Measurements from ENCODE around the gene MAP6.

MAP6 gene

DNA sequence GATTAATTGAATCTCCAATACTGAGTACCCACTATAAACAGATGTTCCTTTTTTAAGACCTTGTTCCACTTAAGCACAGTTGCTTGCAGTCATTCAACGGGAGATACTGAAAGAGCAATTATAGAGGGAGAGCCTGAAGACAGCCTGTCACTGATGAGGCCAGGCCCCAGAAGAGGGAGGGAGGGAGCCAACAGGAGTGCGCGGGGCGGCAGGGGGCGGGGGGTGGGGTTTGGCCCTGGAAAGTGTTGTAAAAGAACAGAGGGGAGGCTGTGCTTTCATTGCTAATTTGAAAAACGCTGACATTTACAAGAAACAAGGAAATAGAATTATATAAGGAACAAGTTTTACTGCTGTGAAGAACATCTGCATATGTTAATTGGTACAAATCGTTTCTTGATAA lies 53.1 kb downstream of the MAP6 start:
- Histone ChIP-seq H3K36me3 (no peaks in the 10 kb centered on the region), H3K4me1 (ENCODE audit: control insufficient read depth in 1 of 2, insufficient read depth in 1 of 2, low read depth in 1 of 2, low read length in 1 of 2) (no peaks in the 10 kb centered on the region), H3K9me3 (no peaks in the 10 kb centered on the region), H3K27me3 (no peaks in the 10 kb centered on the region), H3K27ac (no peak overlapping the region), H3K4me3 (ENCODE audit: low read depth in 1 of 2, low read length in 1 of 2) (no peak overlapping the region)
- TF ChIP-seq, protein P1, sequence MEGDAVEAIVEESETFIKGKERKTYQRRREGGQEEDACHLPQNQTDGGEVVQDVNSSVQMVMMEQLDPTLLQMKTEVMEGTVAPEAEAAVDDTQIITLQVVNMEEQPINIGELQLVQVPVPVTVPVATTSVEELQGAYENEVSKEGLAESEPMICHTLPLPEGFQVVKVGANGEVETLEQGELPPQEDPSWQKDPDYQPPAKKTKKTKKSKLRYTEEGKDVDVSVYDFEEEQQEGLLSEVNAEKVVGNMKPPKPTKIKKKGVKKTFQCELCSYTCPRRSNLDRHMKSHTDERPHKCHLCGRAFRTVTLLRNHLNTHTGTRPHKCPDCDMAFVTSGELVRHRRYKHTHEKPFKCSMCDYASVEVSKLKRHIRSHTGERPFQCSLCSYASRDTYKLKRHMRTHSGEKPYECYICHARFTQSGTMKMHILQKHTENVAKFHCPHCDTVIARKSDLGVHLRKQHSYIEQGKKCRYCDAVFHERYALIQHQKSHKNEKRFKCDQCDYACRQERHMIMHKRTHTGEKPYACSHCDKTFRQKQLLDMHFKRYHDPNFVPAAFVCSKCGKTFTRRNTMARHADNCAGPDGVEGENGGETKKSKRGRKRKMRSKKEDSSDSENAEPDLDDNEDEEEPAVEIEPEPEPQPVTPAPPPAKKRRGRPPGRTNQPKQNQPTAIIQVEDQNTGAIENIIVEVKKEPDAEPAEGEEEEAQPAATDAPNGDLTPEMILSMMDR (IDR thresholded peaks at IDR 0.05): no peak

DNA sequence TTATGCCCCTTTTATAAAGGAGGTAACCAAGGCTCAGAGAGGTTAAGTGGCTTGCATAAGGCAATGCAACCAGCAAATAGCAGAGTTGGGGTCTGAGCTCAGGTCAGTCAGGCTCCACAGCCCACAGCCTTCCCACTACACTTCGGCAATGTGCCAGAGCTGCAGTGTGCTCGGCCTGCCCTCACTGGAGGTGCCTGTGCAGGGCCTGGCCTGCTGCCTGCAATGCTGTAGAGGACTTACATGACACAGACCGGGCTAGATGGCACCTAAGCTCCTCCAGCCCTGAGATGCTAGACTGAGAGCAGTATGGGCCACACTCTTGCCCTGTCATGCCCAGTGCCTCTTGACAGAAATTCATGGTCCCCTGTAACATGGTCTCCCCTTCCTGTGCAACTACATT lies 57.0 kb downstream of the MAP6 start:
- peaks cover 7% of the 10 kb centered on the region for H3K27me3 ChIP-seq
- no peaks in the 10 kb centered on the region for H3K9me3 ChIP-seq
- H3K27ac ChIP-seq: no peak overlapping the region
- no peaks in the 10 kb centered on the region for H3K4me1 ChIP-seq (ENCODE audit: control insufficient read depth in 1 of 2, insufficient read depth in 1 of 2, low read depth in 1 of 2, low read length in 1 of 2)
- no peak overlapping the region for H3K4me3 ChIP-seq (ENCODE audit: low read depth in 1 of 2, low read length in 1 of 2)
- H3K36me3 ChIP-seq: no peaks in the 10 kb centered on the region
- TF ChIP-seq, protein P1 (IDR thresholded peaks at IDR 0.05): no peak

DNA sequence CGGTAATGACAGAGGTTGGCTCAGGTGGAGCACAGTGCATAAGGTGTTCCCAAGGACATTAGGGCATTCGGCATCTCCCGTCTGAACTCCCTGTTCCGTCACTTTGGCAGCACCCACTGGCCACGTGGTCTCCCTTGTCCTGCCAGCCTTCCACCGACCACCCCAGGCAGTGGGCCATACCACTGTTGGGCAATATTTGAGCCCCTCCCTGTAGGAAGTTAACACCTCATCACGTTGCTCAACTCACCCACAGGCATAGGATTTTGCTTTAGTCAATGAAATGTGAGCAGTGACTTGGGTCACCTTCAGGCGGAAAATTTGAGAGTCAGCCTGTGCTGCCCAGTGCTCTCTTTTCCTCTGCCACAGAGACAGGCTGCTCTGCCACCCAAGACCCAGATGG lies 62.7 kb downstream of the MAP6 start:
- Histone ChIP-seq H3K4me1 (ENCODE audit: control insufficient read depth in 1 of 2, insufficient read depth in 1 of 2, low read depth in 1 of 2, low read length in 1 of 2) (no peaks in the 10 kb centered on the region), H3K36me3 (no peaks in the 10 kb centered on the region), H3K4me3 (ENCODE audit: low read depth in 1 of 2, low read length in 1 of 2) (no peak overlapping the region), H3K27ac (no peak overlapping the region), H3K27me3 (peaks cover 27% of the 10 kb centered on the region), H3K9me3 (no peaks in the 10 kb centered on the region)
- TF ChIP-seq, protein P1 (IDR thresholded peaks at IDR 0.05): no peak

DNA sequence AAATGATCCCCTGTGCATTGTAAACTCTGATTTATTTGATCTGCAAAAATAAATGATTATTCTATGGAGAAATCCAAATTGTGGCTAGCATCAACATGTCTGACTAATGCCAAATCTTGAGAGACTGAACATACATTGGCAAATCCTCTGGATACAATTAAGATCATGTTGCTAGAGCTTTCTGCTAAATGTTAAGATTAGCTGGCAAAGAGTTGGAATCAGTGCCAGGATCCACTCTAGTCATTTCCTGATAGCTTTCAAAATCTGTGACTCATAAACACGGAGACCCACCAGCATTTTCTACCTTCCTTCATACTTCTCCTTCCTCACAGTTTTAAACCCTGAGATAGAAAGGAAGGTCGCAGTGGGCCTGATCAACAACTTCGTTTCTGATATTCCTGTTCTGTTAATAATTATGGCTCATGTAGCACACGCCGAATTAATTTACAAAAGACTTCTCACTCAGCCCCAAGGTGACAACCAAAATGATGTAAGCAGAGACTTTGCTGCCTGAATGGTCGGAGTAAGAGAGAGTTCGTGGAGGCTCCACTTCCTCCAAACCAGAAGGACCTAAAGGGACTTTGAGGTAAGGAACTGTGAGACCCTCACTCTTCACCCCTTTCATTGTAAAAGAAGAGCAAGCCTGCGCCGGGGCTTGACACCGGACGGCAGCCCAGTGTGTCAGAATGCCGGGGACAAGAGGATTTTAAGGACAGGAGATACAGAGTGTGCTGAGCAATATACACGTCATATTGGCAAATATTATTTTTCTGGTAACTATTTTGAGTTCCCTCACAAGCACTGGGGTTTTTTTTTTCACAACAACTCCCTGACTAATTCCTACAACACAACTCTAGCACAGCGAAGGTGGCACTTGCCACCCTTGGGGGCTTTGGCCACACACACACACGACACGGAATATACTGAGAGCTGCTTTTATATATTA lies 64.8 kb downstream of the MAP6 start:
- Histone ChIP-seq H3K27me3 (peaks cover 27% of the 10 kb centered on the region), H3K36me3 (no peaks in the 10 kb centered on the region), H3K9me3 (no peaks in the 10 kb centered on the region), H3K27ac (no peak overlapping the region), H3K4me1 (ENCODE audit: control insufficient read depth in 1 of 2, insufficient read depth in 1 of 2, low read depth in 1 of 2, low read length in 1 of 2) (no peaks in the 10 kb centered on the region), H3K4me3 (ENCODE audit: low read depth in 1 of 2, low read length in 1 of 2) (no peak overlapping the region)
- TF ChIP-seq, protein P1 (IDR thresholded peaks at IDR 0.05): no peak

DNA sequence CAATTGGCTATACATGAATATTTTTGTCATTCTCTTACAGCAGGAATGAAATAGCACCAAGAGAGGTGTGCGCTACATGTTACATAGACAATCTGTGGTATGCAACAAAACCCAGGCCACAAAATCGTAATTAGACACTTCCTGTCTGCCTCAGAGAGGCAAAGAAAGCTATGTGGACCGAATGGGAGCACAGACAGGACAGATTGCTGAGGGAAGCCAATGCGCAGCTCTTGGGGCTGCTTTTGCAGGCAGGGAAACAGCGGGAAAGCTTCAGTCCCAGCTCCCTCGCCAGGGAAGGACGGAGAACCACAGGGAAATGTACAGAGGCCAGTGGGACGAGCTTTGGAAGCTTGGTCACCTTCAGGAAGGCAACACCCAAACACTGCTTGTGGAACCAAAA lies 65.9 kb downstream of the MAP6 start:
- no peaks in the 10 kb centered on the region for H3K4me1 ChIP-seq (ENCODE audit: control insufficient read depth in 1 of 2, insufficient read depth in 1 of 2, low read depth in 1 of 2, low read length in 1 of 2)
- peaks cover 27% of the 10 kb centered on the region for H3K27me3 ChIP-seq
- H3K27ac ChIP-seq: no peak overlapping the region
- TF ChIP-seq, protein P1 (IDR thresholded peaks at IDR 0.05): no peak
- H3K9me3 ChIP-seq: no peaks in the 10 kb centered on the region
- H3K4me3 ChIP-seq (ENCODE audit: low read depth in 1 of 2, low read length in 1 of 2): no peak overlapping the region
- H3K36me3 ChIP-seq: no peaks in the 10 kb centered on the region
